Stimulated activated naive CD8-positive, alpha-beta T cell treated with anti-CD3 and anti-CD28 coated beads, Interleukin-15, Interleukin-2, amounts not matched to agents 100 ng/mL and 50 ng/mL, for 24 hours (primary cell): ENCODE measurements around the gene BTNL3.
A peak's percentile ranks its signal among the peaks of the same experiment; 100 is the strongest.

Experiments used
- H3K27ac Mint-ChIP-seq: one replicate; pipeline ENCODE4 v1.8.0; 2021; ENCODE audit warnings: mild to moderate bottlenecking, mixed read lengths
- H3K27me3 Mint-ChIP-seq: one replicate; pipeline ENCODE4 v1.8.0; 2021; ENCODE audit warnings: mixed read lengths
- H3K36me3 Mint-ChIP-seq: one replicate; pipeline ENCODE4 v1.8.0; 2021; ENCODE audit warnings: low read depth, mixed read lengths
- H3K4me1 Mint-ChIP-seq: one replicate; pipeline ENCODE4 v1.8.0; 2021; ENCODE audit warnings: low read depth, mixed read lengths
- H3K4me3 Mint-ChIP-seq: one replicate; pipeline ENCODE4 v1.8.0; 2021; ENCODE audit warnings: mild to moderate bottlenecking, mixed read lengths
- H3K9me3 Mint-ChIP-seq: one replicate; pipeline ENCODE4 v1.8.0; 2021; ENCODE audit warnings: mixed read lengths

BTNL3 gene

DNA sequence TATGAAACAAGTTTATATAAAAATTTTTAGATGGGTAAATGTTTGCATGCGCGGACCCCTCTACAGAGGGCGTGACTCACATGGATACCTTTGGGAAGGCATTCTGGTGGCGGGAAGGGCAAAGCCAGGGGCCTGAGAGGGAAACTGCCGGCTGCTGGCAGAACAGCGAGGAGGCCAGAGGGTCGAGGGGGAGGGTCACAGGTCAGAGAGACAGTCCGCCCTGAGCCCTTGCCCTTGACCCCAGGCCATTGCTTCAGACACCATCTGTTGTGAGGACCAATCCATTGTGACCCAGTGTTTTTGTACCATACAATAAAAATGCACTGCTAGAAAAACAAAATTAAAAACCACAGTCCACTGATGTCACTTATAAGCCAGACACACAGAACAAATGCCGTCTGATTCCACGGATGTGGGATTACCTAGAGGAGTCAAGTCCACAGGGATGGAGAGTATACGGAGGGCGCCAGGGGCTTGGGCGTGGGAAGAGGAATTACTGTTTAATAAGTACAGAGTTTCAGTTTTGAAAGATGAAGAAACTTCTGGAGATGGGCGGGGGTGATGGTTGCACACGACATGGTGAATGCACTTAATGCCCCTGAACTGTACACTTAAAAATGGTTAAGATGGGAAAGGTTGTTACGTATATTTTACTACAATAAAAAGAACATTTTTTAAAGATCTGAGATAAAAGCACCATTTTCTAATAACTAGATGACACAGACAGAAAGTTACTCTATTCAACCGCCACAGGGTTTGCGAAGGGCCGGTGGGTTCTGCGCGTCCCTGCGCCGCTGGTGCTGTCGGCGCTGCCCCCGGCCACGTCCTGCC, 63.4 kb downstream of the BTNL3 start:
- Mint-ChIP-seq H3K27me3 (peaks cover 79% of the 10 kb centered on the region), H3K27ac (peak overlapping the region; percentile 77), H3K4me1 (peaks cover 20% of the 10 kb centered on the region), H3K36me3 (no peaks in the 10 kb centered on the region), H3K9me3 (no peaks in the 10 kb centered on the region), H3K4me3 (peak overlapping the region; percentile 50)

DNA sequence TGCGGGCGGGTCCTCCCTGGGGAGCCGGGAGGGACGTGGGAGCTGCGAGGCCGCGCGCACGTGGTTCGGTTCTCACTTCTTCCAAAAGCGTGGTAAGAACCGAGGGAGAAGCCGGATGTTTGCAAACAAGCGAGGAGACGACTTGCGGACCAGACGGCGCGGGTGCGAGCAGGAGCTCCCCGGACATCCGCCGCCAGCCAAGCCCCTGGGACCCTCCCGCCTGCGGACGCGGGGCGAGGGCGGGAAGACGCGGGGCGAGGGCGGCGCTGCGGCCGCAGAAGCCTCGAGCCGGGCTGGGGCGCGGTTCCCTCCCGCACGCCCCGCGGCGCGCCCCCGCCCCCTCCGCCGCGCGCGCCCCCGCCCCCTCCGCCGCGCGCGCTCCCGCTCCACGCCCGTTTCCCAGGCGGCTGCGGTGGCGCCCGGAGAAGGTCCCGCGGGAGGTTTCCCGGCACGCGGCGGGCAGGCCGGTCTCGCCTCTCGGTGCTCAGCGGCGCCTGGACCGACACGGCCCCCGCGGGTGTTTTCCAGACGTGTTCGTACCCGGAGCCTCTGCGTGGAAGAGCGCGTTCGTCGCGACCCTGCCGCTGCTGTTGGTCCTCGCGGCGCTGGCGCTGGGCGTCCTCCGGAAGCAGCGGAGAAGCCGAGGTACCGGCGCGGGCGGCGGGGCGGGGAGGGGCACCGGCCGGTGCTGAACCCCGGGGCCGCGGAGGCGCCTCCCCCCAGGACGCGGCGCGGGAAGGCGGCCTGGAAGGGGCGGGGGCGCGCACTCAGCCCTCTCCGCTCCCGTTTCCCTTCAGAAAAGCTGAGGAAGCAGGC, 64.2 kb downstream of the BTNL3 start:
- H3K27me3 Mint-ChIP-seq: peaks cover 82% of the 10 kb centered on the region
- peak overlapping the region; percentile 73 for H3K4me3 Mint-ChIP-seq
- no peaks in the 10 kb centered on the region for H3K9me3 Mint-ChIP-seq
- H3K4me1 Mint-ChIP-seq: peaks cover 20% of the 10 kb centered on the region
- no peak overlapping the region for H3K27ac Mint-ChIP-seq
- no peaks in the 10 kb centered on the region for H3K36me3 Mint-ChIP-seq

DNA sequence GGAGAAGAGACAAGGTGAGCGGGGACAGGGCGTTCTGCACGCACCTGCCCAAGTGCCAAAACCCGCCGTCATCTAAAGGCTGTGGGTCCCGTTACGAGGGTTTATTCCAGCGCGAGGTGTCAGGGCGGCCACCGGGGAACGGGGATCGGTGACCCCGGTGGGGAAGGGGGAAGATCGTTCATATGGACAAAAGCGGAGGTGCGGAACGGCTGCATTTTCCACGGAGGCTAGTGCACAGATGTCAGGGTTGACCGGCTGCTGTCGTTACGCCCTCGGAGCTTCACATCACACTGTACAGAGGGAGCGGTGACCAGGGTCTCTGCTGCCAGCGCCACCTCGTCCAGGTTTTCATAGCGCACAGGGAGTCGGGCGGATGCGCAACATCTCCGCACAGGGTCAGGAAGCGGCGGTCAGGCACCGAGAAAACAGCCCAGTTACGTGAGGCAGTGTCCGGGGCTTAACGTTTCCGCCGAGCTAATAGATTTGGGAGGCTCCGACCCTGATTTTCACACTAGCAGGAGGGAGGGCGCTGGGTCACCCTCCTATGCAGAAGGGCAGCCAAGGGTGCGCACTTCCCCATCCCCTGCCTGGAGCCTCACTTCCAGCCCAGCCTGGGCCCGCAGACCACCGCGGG, 65.0 kb downstream of the BTNL3 start:
- H3K27ac Mint-ChIP-seq: no peak overlapping the region

DNA sequence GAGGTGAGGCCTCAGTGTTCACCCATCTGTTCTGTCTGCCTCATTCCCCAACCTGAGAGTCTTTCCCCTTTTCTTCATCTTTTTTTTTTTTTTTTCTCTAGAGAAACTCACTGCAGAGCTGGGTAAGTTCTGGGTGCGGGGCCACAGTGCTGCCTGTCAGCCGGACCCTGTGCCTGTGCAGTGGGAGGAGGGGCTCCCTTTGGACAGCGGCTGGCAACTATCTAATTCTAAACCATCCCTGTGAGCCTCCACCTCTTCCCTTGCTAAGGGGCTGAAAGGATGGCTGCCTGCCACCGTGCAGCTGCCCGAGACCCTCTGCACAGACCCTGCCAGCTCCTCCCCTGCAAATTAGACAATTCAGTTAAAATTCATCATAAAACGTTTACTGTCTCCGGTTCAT, 65.5 kb downstream of the BTNL3 start:
- Mint-ChIP-seq H3K36me3 (no peaks in the 10 kb centered on the region), H3K27me3 (peaks cover 90% of the 10 kb centered on the region), H3K4me3 (peak overlapping the region; percentile 48), H3K9me3 (no peaks in the 10 kb centered on the region), H3K27ac (peak overlapping the region; percentile 56), H3K4me1 (peaks cover 23% of the 10 kb centered on the region)

More for the DNA sequence above, 65.0 kb downstream of the BTNL3 start:
- Mint-ChIP-seq H3K27me3 (peaks cover 86% of the 10 kb centered on the region), H3K4me3 (peak overlapping the region; percentile 73), H3K4me1 (peaks cover 20% of the 10 kb centered on the region), H3K36me3 (no peaks in the 10 kb centered on the region), H3K9me3 (no peaks in the 10 kb centered on the region)

DNA sequence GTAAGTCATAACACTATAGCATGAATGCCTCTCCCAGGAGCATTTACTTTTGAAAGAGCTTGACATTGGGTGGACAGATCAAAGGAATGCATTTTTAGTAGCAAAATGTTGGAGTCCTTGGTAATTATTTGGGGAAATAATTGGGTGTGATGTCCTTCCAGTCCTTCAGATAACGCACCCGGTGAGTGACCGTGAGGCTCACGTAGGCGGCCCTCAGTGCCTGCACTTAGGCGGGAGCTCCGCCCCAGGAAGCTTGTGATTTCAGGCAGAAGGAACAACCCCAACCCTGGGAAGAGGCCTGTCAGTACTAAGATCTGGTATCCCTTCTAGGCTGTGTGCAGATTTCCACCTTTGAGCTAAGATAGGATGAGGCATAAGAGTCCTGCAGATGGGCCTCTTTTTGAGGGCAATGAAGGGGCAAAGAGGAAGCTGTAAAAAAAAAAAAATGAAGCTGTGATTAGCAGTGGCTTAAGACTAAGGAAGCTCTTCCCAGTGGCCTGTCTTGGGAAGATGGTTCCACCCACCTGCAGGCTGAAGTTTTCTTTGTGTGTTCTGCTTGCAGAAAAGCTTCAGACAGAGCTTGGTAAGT, 66.3 kb downstream of the BTNL3 start:
- Mint-ChIP-seq H3K4me1 (peaks cover 23% of the 10 kb centered on the region), H3K36me3 (no peaks in the 10 kb centered on the region), H3K27ac (no peak overlapping the region), H3K27me3 (peaks cover 84% of the 10 kb centered on the region), H3K4me3 (no peak overlapping the region), H3K9me3 (no peaks in the 10 kb centered on the region)
